K562 (cell line): Measurements from ENCODE around the gene CISD2. TPM values are rescaled to one million over a fixed set of nuclear protein-coding genes. Genes with fewer than 3 reads are reported as not detected.
A peak's percentile ranks its signal among the peaks of the same experiment; 100 is the strongest.

Experiments
- ATAC-seq: fragments of 200-7000 bp; cut with Tn5 transposase; 3 replicates; pipeline ENCODE4 v1.9.1; 2020; ENCODE audit warnings: moderate library complexity
- BruUV-seq: library from RNA; stranded (reverse); fragments of 400-500 nt; replicated peaks from 2 replicates; lab custom pipeline; 2021; lab: Mats Ljungman, UMichigan
- CTCF ChIA-PET: fragments of 300-600 bp; formaldehyde crosslinking; extraction: SDS; loops from one replicate; lab custom pipeline; 2021; ENCODE audit warnings: low intra/inter-chr PET ratio; lab: Yijun Ruan, JAX
- POLR2A ChIA-PET: fragments of 300-600, 350-650 bp; sonication (Branson Sonifier 250); formaldehyde crosslinking; extraction: SDS; loops from one replicate; lab custom pipeline; 2021; ENCODE audit warnings: antibody characterized with exemption, inconsistent platforms; lab: Yijun Ruan, JAX
- DNase-seq, 4 experiments: peaks; one replicate each; pipeline versions ENCODE4 v3.0.0 to v3.0.0-alpha.2; 2011 to 2018; ENCODE audit warnings: low spot score in 3 of 4, mixed read lengths in 3 of 4; ENCODE audit errors: extremely low read depth in 1 of 4
- FAIRE-seq: peaks from 2 replicates; lab custom pipeline; 2011; peaks lifted over from hg19 to GRCh38; lab: Jason Lieb, UNC
- H2AFZ ChIP-seq: 2 replicates; pipeline ENCODE4 v1.6.0; 2011; ENCODE audit warnings: low read depth, low read length, control low read depth, inconsistent platforms
- H3K27ac ChIP-seq: fragments of 200-600 bp; 3 replicates; pipeline ENCODE4 v1.8.0; 2011; ENCODE audit warnings: low read depth, mild to moderate bottlenecking, control low read depth, inconsistent platforms, low read length, moderate library complexity, mixed read lengths; ENCODE audit errors: extremely low read depth
- H3K27me3 ChIP-seq, 2 experiments: fragments of 300-600 bp in 1 of 2; 2 replicates in 1 of 2; 3 replicates in 1 of 2; pipeline versions ENCODE4 v1.6.0 to v1.8.0; 2011; ENCODE audit warnings: inconsistent platforms in 2 of 2, low read length in 2 of 2, mild to moderate bottlenecking in 1 of 2, mixed read lengths in 1 of 2, moderate library complexity in 1 of 2; ENCODE audit not compliant: control insufficient read depth in 2 of 2, insufficient read depth in 2 of 2
- H3K36me3 ChIP-seq: fragments of 300-600 bp; 3 replicates; pipeline ENCODE4 v1.8.0; 2011; ENCODE audit warnings: mild to moderate bottlenecking, low read length, inconsistent platforms; ENCODE audit not compliant: control insufficient read depth, insufficient read depth
- H3K4me1 ChIP-seq, 2 experiments: fragments of 200-600 bp in 1 of 2; replicated peaks in 1 of 2; 2 replicates in 1 of 2; 3 replicates in 1 of 2; pipeline versions ENCODE4 v1.5.1 to v1.8.0; 2011; ENCODE audit warnings: inconsistent platforms in 2 of 2, low read length in 2 of 2, mild to moderate bottlenecking in 1 of 2, mixed read lengths in 1 of 2, moderate library complexity in 1 of 2; ENCODE audit not compliant: control insufficient read depth in 2 of 2, insufficient read depth in 2 of 2
- H3K4me2 ChIP-seq: 2 replicates; pipeline ENCODE4 v1.6.1; 2011; ENCODE audit warnings: low read length, control low read depth, inconsistent platforms, mixed read lengths; ENCODE audit not compliant: insufficient read depth
- H3K4me3 ChIP-seq: fragments of 200-600 bp; sonication (generic), shearing (Covaris generic); 2 replicates; pipeline ENCODE4 v1.5.1; 2016; ENCODE audit warnings: control low read depth, inconsistent platforms
- H3K79me2 ChIP-seq: fragments of 200-600 bp; 3 replicates; pipeline ENCODE4 v1.8.0; 2011; ENCODE audit warnings: low read length, inconsistent platforms; ENCODE audit not compliant: control insufficient read depth, insufficient read depth
- H3K9ac ChIP-seq, 2 experiments: 2 replicates each; pipeline versions ENCODE4 v1.6.0 to v1.6.1; 2011; ENCODE audit warnings: low read depth in 2 of 2, low read length in 2 of 2, control low read depth in 1 of 2, inconsistent platforms in 1 of 2, mild to moderate bottlenecking in 1 of 2, mixed read lengths in 1 of 2; ENCODE audit not compliant: insufficient read depth in 1 of 2
- H3K9me1 ChIP-seq: one replicate; pipeline ENCODE4 v1.6.0; 2011; ENCODE audit warnings: inconsistent platforms, mild to moderate bottlenecking, low read length, moderate library complexity; ENCODE audit not compliant: control insufficient read depth, insufficient read depth
- H3K9me3 ChIP-seq: replicated peaks from 2 replicates; pipeline ENCODE4 v1.5.1; 2011; ENCODE audit warnings: low read depth, low read length, inconsistent platforms; ENCODE audit not compliant: control insufficient read depth, insufficient read depth
- H4K20me1 ChIP-seq: replicated peaks from 2 replicates; pipeline ENCODE4 v1.6.1; 2011; ENCODE audit warnings: low read length, inconsistent platforms, mixed read lengths; ENCODE audit not compliant: control insufficient read depth, insufficient read depth
- ERF ChIP-seq: fragments of 450-650 bp; formaldehyde crosslinking; IDR thresholded peaks from 2 replicates; pipeline ENCODE4 v1.4.0; 2020; ENCODE audit warnings: mild to moderate bottlenecking, mixed read lengths
- FOXJ2 ChIP-seq: fragments of 200-800 bp; sonication (Bioruptor generic); IDR thresholded peaks from 2 replicates; pipeline ENCODE4 v1.6.1; 2016; ENCODE audit warnings: missing genetic modification characterization, missing compliant biosample characterization
- FOXK2 ChIP-seq, 2 experiments: fragments of 450-650 bp; IDR thresholded peaks in 1 of 2; conservative IDR thresholded peaks in 1 of 2; 2 replicates each; pipeline ENCODE4 v1.6.1; 2016; ENCODE audit warnings: low read depth in 2 of 2, mild to moderate bottlenecking in 1 of 2
- GATAD2B ChIP-seq: fragments of 450-650 bp; IDR thresholded peaks from 2 replicates; pipeline ENCODE4 v1.6.1; 2017; ENCODE audit warnings: mild to moderate bottlenecking, borderline replicate concordance
- NFRKB ChIP-seq: fragments of 450-650 bp; IDR thresholded peaks from 2 replicates; pipeline ENCODE4 v1.6.1; 2016; ENCODE audit warnings: low read depth
- RAD21 ChIP-seq, 2 experiments: fragments of 250-450 bp in 1 of 2; fragments of 450-650 bp in 1 of 2; sonication (Bioruptor Pico) in 1 of 2; formaldehyde crosslinking in 1 of 2; IDR thresholded peaks in 1 of 2; conservative IDR thresholded peaks in 1 of 2; 2 replicates each; pipeline versions ENCODE4 v1.4.0 to v1.8.0; 2020 to 2022; ENCODE audit warnings: mild to moderate bottlenecking in 2 of 2, moderate library complexity in 1 of 2
- TAF1 ChIP-seq: IDR thresholded peaks from 2 replicates; pipeline ENCODE4 v1.6.1; 2011; ENCODE audit warnings: mild to moderate bottlenecking, low read length, moderate library complexity; ENCODE audit not compliant: insufficient read depth, control insufficient read depth, severe bottlenecking; ENCODE audit errors: extremely low read depth
- TBP ChIP-seq: optimal IDR thresholded peaks from 2 replicates; pipeline ENCODE3; 2011; ENCODE audit warnings: low read depth, low read length, improper control_type of control experiment
- YY1 ChIP-seq, 3 experiments: IDR thresholded peaks; 2 replicates each; pipeline ENCODE4 v1.6.1; 2011; ENCODE audit warnings: low read length in 2 of 3, mild to moderate bottlenecking in 2 of 3, moderate library complexity in 2 of 3, borderline replicate concordance in 1 of 3, control low read depth in 1 of 3, low read depth in 1 of 3; ENCODE audit not compliant: insufficient read depth in 3 of 3, insufficient replicate concordance in 2 of 3, control insufficient read depth in 1 of 3, insufficient read length in 1 of 3; ENCODE audit errors: extremely low read depth in 1 of 3
- ZFX ChIP-seq: sonication (generic); formaldehyde crosslinking; IDR thresholded peaks from 2 replicates; pipeline ENCODE4 v1.8.0; 2022; ENCODE audit warnings: mild to moderate bottlenecking, missing genetic modification reagents, moderate library complexity
- ZNF764 ChIP-seq: fragments of 250-450 bp; sonication (Bioruptor Pico); IDR thresholded peaks from 2 replicates; pipeline ENCODE4 v1.4.0; 2020; ENCODE audit warnings: low read depth, mild to moderate bottlenecking, moderate library complexity
- ZNF766 ChIP-seq: fragments of 200-800 bp; sonication (Bioruptor generic); conservative IDR thresholded peaks from 2 replicates; pipeline ENCODE4 v1.6.1; 2016; ENCODE audit warnings: missing genetic modification characterization, missing compliant biosample characterization
- WGBS: fragments of 100-300 bp; shearing (Covaris generic); methylation state at CpG from one replicate; pipeline ENCODE4 v1.1.6; 2016; ENCODE audit warnings: low coverage, mixed read lengths; ENCODE audit not compliant: insufficient coverage; ENCODE audit errors: missing lambda C conversion rate; 5-methylcytosine and 5-hydroxymethylcytosine counted together
- in situ Hi-C: fragments of 300-500 bp; cut with MboI; formaldehyde crosslinking; loops from 4 replicates; pipeline ENCODE4 v1.15.0; 2018; ENCODE audit warnings: inconsistent platforms, mixed read lengths
- intact Hi-C: fragments of 100-400 bp; cut with micrococcal nuclease; formaldehyde crosslinking; loops from 2 replicates; pipeline ENCODE4 v1.14.2; 2022
- polyA plus RNA-seq, 8 experiments: library from polyadenylated mRNA; depleted of rRNA in 4 of 8; stranded (reverse) in 5 of 8; unstranded in 3 of 8; fragments of >200 nt; fragmentation: Nextera tagmentation in 2 of 8; fragmentation: Illumina TruSeq in 1 of 8; extraction: Ambion mirVana in 2 of 8; extraction: Trizol in 1 of 8; gene quantifications; 2 replicates each; pipeline versions ENCODE4 v1.2.1 to v1.2.3, GENCODE V29; 2011 to 2014; ENCODE audit warnings: inconsistent platforms in 1 of 8, missing spikeins in 1 of 8
- total RNA-seq, 7 experiments: library from RNA; depleted of rRNA in 6 of 7; stranded (reverse); fragments of >200 nt in 6 of 7; fragmentation: Illumina TruSeq in 2 of 7; extraction: Trizol in 2 of 7; gene quantifications; 2 replicates each; pipeline versions ENCODE4 v1.2.1 to v1.2.3, GENCODE V29; 2011 to 2021; ENCODE audit warnings: low replicate concordance in 1 of 7
- TF ChIP-seq, protein P1 (sequence below): fragments of 450-650 bp; IDR thresholded peaks from 2 replicates; pipeline ENCODE4 v1.6.1; 2016; ENCODE audit warnings: borderline replicate concordance
- TF ChIP-seq, protein P2 (sequence below), 2 experiments: fragments of 450-650 bp; IDR thresholded peaks; 2 replicates each; pipeline ENCODE4 v1.6.1; 2016

CISD2 gene
- total and polyA plus RNA-seq, 9 of the 15 experiments (the other 6 are each of a cell fraction or from before 2014, with no cell fraction given): 37.8 to 91.4 (median 59.8) TPM

DNA sequence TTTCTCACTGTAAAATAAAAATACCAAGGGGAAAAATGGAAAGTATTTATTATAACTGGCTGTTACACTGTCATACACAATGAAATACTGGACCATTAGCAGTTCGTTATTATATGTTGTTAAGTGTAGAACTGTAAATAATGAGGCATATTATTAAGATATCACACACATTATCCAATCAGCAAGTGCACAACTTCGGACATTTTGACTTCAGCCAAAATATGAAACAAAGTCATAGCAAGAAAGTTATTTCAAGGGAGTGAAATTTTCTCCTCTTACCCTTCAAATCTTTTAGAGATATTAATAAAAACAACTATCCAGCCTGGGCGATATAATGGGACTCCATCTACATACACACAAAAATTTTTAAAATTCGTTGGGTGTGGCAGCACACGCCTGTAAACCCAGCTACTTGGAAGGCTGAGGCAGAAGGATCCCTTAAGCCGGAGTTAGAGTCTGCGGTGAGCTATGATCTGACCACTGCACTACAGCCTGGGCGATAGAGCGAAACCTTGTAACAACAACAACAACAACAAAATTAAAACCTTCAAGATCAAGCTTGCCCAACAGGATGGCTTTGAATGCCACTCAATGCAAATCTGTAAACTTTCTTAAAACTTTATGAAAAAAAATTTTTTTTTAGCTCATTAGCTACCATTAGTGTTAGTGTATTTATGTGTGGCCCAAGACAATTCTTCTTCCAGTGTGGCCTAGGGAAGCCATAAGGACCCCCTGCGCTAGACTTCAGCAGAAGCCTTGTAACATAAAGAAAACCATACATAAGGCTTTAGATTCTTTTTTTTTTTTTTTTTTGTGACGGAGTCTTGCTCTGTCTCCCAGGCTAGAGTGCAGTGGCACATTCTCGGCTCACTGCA, 1.3 kb upstream of the CISD2 start:
- H3K27me3 ChIP-seq: no peaks in the 10 kb centered on the region
- H3K4me3 ChIP-seq: peak overlapping the region; percentile 59
- intact Hi-C loops: loop anchor here (5.0 kb wide), 3 partner anchors 105 to 225 kb away; partner anchors contain the start of gene MANBA
- peak overlapping the region; percentile 93 to 97 for H3K9ac ChIP-seq
- ATAC-seq (peak; percentile 60), FAIRE-seq (peak; percentile 70), DNase-seq (peak in 2 of 4 experiments; percentile 13 to 77)
- H3K79me2 ChIP-seq: peaks cover 92% of the 10 kb centered on the region
- ChIA-PET POLR2A (interaction anchor here (0.6 to 3.3 kb wide), 6 partner anchors 9 to 230 kb away, joined by 3 to 48 read pairs (median 3); partner anchors contain the start of gene UBE2D3), CTCF (interaction anchor here (1.1 kb wide), 1 partner anchor 37 kb away, joined by 3 read pairs; no protein-coding TSS in a partner anchor)
- H3K27ac ChIP-seq: peak overlapping the region; percentile 98
- no peaks in the 10 kb centered on the region for H4K20me1 ChIP-seq
- in situ Hi-C loops: no loop called here
- WGBS: 0% methylated on average over 11 of the region's 12 CpGs
- H3K9me1 ChIP-seq: no peaks in the 10 kb centered on the region
- peak overlapping the region; percentile 95 for H3K4me2 ChIP-seq
- peak overlapping the region; percentile 47 for H2AFZ ChIP-seq
- H3K9me3 ChIP-seq: no peaks in the 10 kb centered on the region
- peaks cover 8 to 10% of the 10 kb centered on the region in 2 experiments for H3K4me1 ChIP-seq
- BruUV-seq: no TSS peak
- H3K36me3 ChIP-seq: peaks cover 4% of the 10 kb centered on the region; the same call in 1 of the 3 replicates
- TF ChIP-seq FOXJ2 (tag): 0 out of 2 replicates have a peak, but pooled peaks have one; percentile 53
- no peak for TF ChIP-seq ZNF764 (CRISPR knock-in tag)
- peak; percentile 40 for TF ChIP-seq TAF1
- peak in 1 of 3 experiments; percentile 41 for TF ChIP-seq YY1 (IDR thresholded peaks at IDR 0.05; ENCODE audit: borderline replicate concordance in 1 of 3, control insufficient read depth in 1 of 3, extremely low read depth in 1 of 3, insufficient read depth in 3 of 3, insufficient read length in 1 of 3, insufficient replicate concordance in 2 of 3, low read depth in 1 of 3, low read length in 2 of 3)
- peak in 1 of 2 experiments; percentile 33; a peak in 2 of 4 replicates for TF ChIP-seq FOXK2 (conservative IDR thresholded peaks at IDR 0.05 in 1 of 2, IDR thresholded peaks at IDR 0.05 in 1 of 2; ENCODE audit: low read depth in 2 of 2)
- TF ChIP-seq, protein P1, sequence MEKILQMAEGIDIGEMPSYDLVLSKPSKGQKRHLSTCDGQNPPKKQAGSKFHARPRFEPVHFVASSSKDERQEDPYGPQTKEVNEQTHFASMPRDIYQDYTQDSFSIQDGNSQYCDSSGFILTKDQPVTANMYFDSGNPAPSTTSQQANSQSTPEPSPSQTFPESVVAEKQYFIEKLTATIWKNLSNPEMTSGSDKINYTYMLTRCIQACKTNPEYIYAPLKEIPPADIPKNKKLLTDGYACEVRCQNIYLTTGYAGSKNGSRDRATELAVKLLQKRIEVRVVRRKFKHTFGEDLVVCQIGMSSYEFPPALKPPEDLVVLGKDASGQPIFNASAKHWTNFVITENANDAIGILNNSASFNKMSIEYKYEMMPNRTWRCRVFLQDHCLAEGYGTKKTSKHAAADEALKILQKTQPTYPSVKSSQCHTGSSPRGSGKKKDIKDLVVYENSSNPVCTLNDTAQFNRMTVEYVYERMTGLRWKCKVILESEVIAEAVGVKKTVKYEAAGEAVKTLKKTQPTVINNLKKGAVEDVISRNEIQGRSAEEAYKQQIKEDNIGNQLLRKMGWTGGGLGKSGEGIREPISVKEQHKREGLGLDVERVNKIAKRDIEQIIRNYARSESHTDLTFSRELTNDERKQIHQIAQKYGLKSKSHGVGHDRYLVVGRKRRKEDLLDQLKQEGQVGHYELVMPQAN: no peak
- TF ChIP-seq ZFX (CRISPR knock-in tag): peak; percentile 14; the same call in 1 of the 2 replicates
- 0 out of 2 replicates have a peak, but pooled peaks have one; percentile 30 for TF ChIP-seq GATAD2B
- TF ChIP-seq ERF: no peak
- TF ChIP-seq, protein P2, sequence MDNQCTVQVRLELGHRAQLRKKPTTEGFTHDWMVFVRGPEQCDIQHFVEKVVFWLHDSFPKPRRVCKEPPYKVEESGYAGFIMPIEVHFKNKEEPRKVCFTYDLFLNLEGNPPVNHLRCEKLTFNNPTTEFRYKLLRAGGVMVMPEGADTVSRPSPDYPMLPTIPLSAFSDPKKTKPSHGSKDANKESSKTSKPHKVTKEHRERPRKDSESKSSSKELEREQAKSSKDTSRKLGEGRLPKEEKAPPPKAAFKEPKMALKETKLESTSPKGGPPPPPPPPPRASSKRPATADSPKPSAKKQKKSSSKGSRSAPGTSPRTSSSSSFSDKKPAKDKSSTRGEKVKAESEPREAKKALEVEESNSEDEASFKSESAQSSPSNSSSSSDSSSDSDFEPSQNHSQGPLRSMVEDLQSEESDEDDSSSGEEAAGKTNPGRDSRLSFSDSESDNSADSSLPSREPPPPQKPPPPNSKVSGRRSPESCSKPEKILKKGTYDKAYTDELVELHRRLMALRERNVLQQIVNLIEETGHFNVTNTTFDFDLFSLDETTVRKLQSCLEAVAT (IDR thresholded peaks at IDR 0.05): peak; percentile 50 to 83; a peak in 2 of 4 replicates
- TF ChIP-seq ZNF766 (CRISPR knock-in tag): peak; percentile 25; the same call in 1 of the 2 replicates
- TF ChIP-seq RAD21 (CRISPR knock-in tag; conservative IDR thresholded peaks at IDR 0.05 in 1 of 2, IDR thresholded peaks at IDR 0.05 in 1 of 2): 0 out of 4 replicates have a peak, but pooled peaks of 1 of the 2 experiments have one; percentile 11
- peak; percentile 13 for TF ChIP-seq TBP
- peak; percentile 27; the same call in 1 of the 2 replicates for TF ChIP-seq NFRKB
